Chondrocyte (in vitro differentiated cells): ENCODE results near the gene MT1E. TPM values are rescaled to one million over a fixed set of nuclear protein-coding genes. Genes with fewer than 3 reads are reported as not detected.
A peak's percentile ranks its signal among the peaks of the same experiment; 100 is the strongest.

Experiments
- DNase-seq: peaks from one replicate; pipeline ENCODE4 v3.0.0; 2021; ENCODE audit warnings: mixed read lengths, low spot score
- H3K27ac Mint-ChIP-seq: one replicate; pipeline ENCODE4 v1.8.0; 2021; ENCODE audit warnings: mild to moderate bottlenecking, moderate library complexity, mixed read lengths; ENCODE audit not compliant: unreplicated experiment
- H3K27me3 Mint-ChIP-seq: 2 replicates; pipeline ENCODE4 v1.8.0; 2021; ENCODE audit warnings: low read depth, mixed read lengths
- H3K36me3 Mint-ChIP-seq: 2 replicates; pipeline ENCODE4 v1.8.0; 2021; ENCODE audit warnings: low read depth, mixed read lengths
- H3K4me1 Mint-ChIP-seq: 2 replicates; pipeline ENCODE4 v1.8.0; 2021; ENCODE audit warnings: low read depth, mild to moderate bottlenecking, mixed read lengths
- H3K4me3 Mint-ChIP-seq: one replicate; pipeline ENCODE4 v1.8.0; 2021; ENCODE audit warnings: mild to moderate bottlenecking, moderate library complexity, mixed read lengths; ENCODE audit not compliant: unreplicated experiment
- H3K9me3 Mint-ChIP-seq: 2 replicates; pipeline ENCODE4 v1.8.0; 2021; ENCODE audit warnings: low read depth, mixed read lengths
- CTCF ChIP-seq: fragments of 200-600 bp; sonication (generic); IDR thresholded peaks from 2 replicates; pipeline ENCODE4 v1.5.0; 2021; ENCODE audit warnings: antibody characterized with exemption, mild to moderate bottlenecking, moderate library complexity
- total RNA-seq: library from RNA; stranded (reverse); gene quantifications from 3 replicates; pipeline ENCODE4 v1.2.1, GENCODE V29; 2021

The MT1E gene
- total RNA-seq, 1 donor from 2014 or later = 31.4 TPM

GRCh38 chr16:56637814-56638750 lies 12.5 kb downstream of the MT1E start, which contains the start of gene MT1A:
Gene MT1A, plus strand, starts transcription at chr16:56638666. Its CDS starts 73 bp downstream, at chr16:56638739.
- no peaks in the 10 kb centered on the region for H3K9me3 Mint-ChIP-seq
- H3K4me3 Mint-ChIP-seq = peak within 1 kb of the TSS; percentile 70
- peaks cover 72% of the 10 kb centered on the region for H3K27me3 Mint-ChIP-seq
- TF ChIP-seq CTCF = no peak
- no peak for DNase-seq
- H3K27ac Mint-ChIP-seq = no peak within 1 kb of the TSS
- peaks cover 14% of the 10 kb centered on the region for H3K4me1 Mint-ChIP-seq
- peaks cover 2% of the 10 kb centered on the region for H3K36me3 Mint-ChIP-seq

- Mint-ChIP-seq H3K4me3 (peak overlapping the region; percentile 70), H3K4me1 (peaks cover 18% of the 10 kb centered on the region), H3K27me3 (peaks cover 70% of the 10 kb centered on the region), H3K36me3 (peaks cover 2% of the 10 kb centered on the region), H3K9me3 (no peaks in the 10 kb centered on the region), H3K27ac (no peak overlapping the region)
- TF ChIP-seq CTCF = no peak
- no peak for DNase-seq
These were observed 13.5 kb downstream of the MT1E start for GRCh38 chr16:56639045-56639444.

- Mint-ChIP-seq H3K27ac (no peak overlapping the region), H3K4me3 (no peak overlapping the region), H3K27me3 (peaks cover 69% of the 10 kb centered on the region), H3K36me3 (peaks cover 2% of the 10 kb centered on the region), H3K4me1 (peaks cover 14% of the 10 kb centered on the region), H3K9me3 (no peaks in the 10 kb centered on the region)
- no peak for TF ChIP-seq CTCF
- DNase-seq = no peak
These were observed 14.5 kb downstream of the MT1E start for GRCh38 chr16:56640076-56640475.

GRCh38 chr16:56641166-56641565 lies 15.6 kb downstream of the MT1E start:
- no peak for DNase-seq
- Mint-ChIP-seq H3K9me3 (no peaks in the 10 kb centered on the region), H3K4me1 (peaks cover 13% of the 10 kb centered on the region), H3K27me3 (peaks cover 70% of the 10 kb centered on the region), H3K27ac (no peak overlapping the region), H3K36me3 (peaks cover 2% of the 10 kb centered on the region), H3K4me3 (no peak overlapping the region)
- no peak for TF ChIP-seq CTCF

GRCh38 chr16:56643080-56643778 lies 17.6 kb downstream of the MT1E start:
- peaks cover 7% of the 10 kb centered on the region for H3K4me1 Mint-ChIP-seq
- H3K4me3 Mint-ChIP-seq = peak overlapping the region; percentile 45
- peak; percentile 72 for DNase-seq
- peaks cover 2% of the 10 kb centered on the region for H3K36me3 Mint-ChIP-seq
- peak; percentile 64 for TF ChIP-seq CTCF
- H3K27me3 Mint-ChIP-seq = peaks cover 59% of the 10 kb centered on the region
- no peak overlapping the region for H3K27ac Mint-ChIP-seq
- no peaks in the 10 kb centered on the region for H3K9me3 Mint-ChIP-seq
